Measurements from ENCODE around the gene PHOX2B. TPM values are rescaled to one million over a fixed set of nuclear protein-coding genes. Genes with fewer than 3 reads are reported as not detected.

PHOX2B gene
- total RNA-seq, 1 donor from 2014 or later = not detected

DNA sequence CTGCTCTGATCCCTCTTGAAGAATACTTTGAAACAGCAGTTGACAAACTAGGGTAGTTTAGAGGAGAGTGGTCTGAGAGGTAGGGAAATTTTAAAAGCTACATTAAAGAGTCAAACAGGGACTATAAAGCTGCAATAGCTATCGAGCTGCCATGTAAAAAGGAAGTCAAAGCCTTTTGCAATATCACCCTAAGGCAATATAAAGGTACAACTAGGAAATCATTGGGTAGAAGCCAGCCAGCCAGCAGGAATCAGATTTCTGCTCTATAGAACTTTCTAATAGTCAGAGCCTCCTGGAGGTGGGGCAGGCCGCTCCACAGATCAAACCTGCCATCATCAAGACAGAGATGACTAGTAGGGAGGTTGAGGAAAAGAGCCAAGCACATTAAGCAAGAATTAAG is 15.2 kb upstream of the PHOX2B start:
- no peak overlapping the region for H3K27ac ChIP-seq (replicated peaks)
- no peaks in the 10 kb centered on the region for H3K9me3 ChIP-seq (replicated peaks)
- no peak for DNase-seq
- TF ChIP-seq, protein P1, sequence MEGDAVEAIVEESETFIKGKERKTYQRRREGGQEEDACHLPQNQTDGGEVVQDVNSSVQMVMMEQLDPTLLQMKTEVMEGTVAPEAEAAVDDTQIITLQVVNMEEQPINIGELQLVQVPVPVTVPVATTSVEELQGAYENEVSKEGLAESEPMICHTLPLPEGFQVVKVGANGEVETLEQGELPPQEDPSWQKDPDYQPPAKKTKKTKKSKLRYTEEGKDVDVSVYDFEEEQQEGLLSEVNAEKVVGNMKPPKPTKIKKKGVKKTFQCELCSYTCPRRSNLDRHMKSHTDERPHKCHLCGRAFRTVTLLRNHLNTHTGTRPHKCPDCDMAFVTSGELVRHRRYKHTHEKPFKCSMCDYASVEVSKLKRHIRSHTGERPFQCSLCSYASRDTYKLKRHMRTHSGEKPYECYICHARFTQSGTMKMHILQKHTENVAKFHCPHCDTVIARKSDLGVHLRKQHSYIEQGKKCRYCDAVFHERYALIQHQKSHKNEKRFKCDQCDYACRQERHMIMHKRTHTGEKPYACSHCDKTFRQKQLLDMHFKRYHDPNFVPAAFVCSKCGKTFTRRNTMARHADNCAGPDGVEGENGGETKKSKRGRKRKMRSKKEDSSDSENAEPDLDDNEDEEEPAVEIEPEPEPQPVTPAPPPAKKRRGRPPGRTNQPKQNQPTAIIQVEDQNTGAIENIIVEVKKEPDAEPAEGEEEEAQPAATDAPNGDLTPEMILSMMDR (IDR thresholded peaks at IDR 0.05; ENCODE audit: borderline replicate concordance) = no peak
- no peaks in the 10 kb centered on the region for H3K4me1 ChIP-seq
- intact Hi-C loops (cut with micrococcal nuclease) = no loop called here
- peaks cover 100% of the 10 kb centered on the region for H3K27me3 ChIP-seq (ENCODE audit: low read depth)
- no peaks in the 10 kb centered on the region for H3K36me3 ChIP-seq
- no peak overlapping the region for H3K4me3 ChIP-seq

DNA sequence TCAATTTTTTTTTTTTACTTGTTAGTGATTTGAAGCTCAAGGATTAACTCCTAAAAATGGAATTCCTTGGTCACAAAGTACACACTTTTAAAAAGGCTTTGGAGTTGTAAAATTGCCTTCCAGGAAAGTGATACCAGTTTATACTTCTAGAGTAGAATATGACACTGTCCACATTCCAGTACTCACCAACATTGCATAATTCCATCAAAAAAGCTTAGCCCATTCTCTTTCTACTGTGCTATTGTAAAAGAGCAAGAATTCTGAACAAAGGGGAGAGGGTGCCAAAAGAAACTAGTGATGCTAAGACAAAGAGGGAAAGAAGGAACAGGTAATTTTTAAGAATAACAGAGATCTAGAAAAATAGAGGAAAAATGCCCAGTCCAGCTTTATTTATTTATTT is 10.4 kb upstream of the PHOX2B start:
- H3K4me1 ChIP-seq = no peaks in the 10 kb centered on the region
- H3K27ac ChIP-seq (replicated peaks) = no peak overlapping the region
- intact Hi-C loops (cut with micrococcal nuclease) = no loop called here
- peaks cover 100% of the 10 kb centered on the region for H3K27me3 ChIP-seq (ENCODE audit: low read depth)
- TF ChIP-seq, protein P1 (IDR thresholded peaks at IDR 0.05; ENCODE audit: borderline replicate concordance) = no peak
- no peak overlapping the region for H3K4me3 ChIP-seq
- no peaks in the 10 kb centered on the region for H3K9me3 ChIP-seq (replicated peaks)
- DNase-seq = no peak
- no peaks in the 10 kb centered on the region for H3K36me3 ChIP-seq

DNA sequence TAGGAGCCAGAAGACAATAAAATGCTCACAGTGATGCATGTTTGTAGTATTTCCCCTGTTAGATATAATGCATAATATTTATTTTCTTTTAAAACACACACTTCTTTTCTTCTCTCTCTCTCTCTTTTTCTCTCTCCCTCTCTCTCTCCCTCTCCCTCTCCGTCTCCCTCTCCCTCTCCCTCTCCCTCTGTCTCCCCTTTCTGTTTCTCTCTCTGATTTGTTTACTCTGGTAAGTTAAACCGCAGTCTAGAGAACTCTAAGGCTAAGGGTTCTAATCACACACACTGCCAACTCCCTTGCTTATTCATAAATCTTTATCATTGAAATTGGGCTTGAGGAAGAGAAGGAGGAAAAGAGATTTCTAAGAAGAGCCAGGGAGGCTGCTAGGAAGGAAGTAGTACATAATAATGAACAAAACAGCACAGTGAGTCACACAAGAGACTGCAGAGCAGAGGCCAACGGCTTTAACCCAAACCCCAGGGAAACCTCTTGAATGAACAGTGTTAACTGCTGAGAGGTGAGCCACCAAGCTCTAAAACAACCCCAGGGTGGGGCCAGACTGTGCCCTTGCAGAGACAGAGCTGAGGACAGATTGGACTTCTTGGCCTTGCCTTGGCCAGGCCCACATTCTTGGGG is 9.1 kb upstream of the PHOX2B start:
- no peak overlapping the region for H3K4me3 ChIP-seq
- H3K36me3 ChIP-seq = no peaks in the 10 kb centered on the region
- intact Hi-C loops (cut with micrococcal nuclease) = no loop called here
- H3K27ac ChIP-seq (replicated peaks) = no peak overlapping the region
- TF ChIP-seq, protein P1 (IDR thresholded peaks at IDR 0.05; ENCODE audit: borderline replicate concordance) = no peak
- H3K27me3 ChIP-seq (ENCODE audit: low read depth) = peaks cover 100% of the 10 kb centered on the region
- DNase-seq = no peak
- no peaks in the 10 kb centered on the region for H3K4me1 ChIP-seq
- no peaks in the 10 kb centered on the region for H3K9me3 ChIP-seq (replicated peaks)

DNA sequence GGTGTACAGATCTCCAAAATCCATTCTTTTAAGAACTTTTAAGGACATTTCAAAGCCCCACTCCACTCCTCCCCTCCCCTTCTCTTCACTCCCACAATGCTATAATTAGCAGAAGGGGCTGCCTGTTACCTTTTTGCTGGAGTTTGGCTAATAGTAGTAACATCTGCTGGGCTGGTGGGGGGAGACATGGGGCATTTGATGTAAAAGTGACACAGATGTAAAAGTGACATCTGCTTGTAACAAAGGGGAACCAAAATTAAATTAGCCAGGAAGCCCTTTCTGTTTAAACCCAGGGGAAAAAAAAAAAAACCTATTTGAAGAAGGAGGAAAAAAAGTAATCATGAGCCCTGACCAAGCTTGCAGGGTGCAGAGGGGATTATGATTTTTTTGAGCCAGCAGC is 5.4 kb upstream of the PHOX2B start:
- H3K4me1 ChIP-seq = peaks cover 13% of the 10 kb centered on the region
- intact Hi-C loops (cut with micrococcal nuclease) = no loop called here
- no peak overlapping the region for H3K27ac ChIP-seq (replicated peaks)
- no peak overlapping the region for H3K4me3 ChIP-seq
- no peak for DNase-seq
- H3K9me3 ChIP-seq (replicated peaks) = no peaks in the 10 kb centered on the region
- peaks cover 100% of the 10 kb centered on the region for H3K27me3 ChIP-seq (ENCODE audit: low read depth)
- H3K36me3 ChIP-seq = no peaks in the 10 kb centered on the region
- TF ChIP-seq, protein P1 (IDR thresholded peaks at IDR 0.05; ENCODE audit: borderline replicate concordance) = no peak

DNA sequence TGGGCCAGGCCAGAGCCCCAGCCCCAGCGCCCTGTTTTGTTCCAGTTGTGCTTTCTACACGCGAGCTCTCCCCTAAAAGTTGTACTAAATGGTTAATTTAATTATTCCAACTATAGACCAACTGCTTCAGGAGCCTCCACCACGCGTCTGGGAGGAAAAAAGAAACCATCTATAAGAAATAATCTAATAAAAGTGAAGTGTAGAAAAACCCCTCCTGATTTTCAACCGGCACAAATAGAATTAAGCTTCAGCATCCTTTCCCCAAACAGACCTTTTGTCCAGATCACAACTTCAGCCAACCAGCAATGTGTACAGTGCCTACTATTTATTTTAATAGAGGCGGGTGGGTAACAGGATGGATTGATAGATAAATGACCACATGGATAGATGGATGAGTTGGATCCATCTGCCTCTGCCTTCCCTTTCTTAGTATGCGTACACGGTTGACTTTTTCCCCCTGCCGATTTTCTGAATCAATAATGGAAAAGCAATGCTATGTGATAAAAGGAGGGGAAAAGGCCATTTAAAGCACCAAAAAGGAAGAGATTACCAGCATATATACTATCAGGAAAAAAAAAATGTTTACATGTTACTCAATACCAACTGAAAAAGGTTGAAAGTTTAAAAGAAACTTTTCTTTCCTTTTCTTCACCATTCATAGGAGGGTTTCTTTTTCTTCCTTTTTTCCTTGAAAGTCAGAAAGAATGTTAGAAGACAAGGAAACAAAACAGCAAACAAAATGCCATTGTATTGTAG is 3.7 kb upstream of the PHOX2B start:
- H3K27me3 ChIP-seq (ENCODE audit: low read depth) = peaks cover 100% of the 10 kb centered on the region
- H3K36me3 ChIP-seq = no peaks in the 10 kb centered on the region
- no peaks in the 10 kb centered on the region for H3K9me3 ChIP-seq (replicated peaks)
- peaks cover 17% of the 10 kb centered on the region for H3K4me1 ChIP-seq
- no peak for DNase-seq
- no peak overlapping the region for H3K27ac ChIP-seq (replicated peaks)
- TF ChIP-seq, protein P1 (IDR thresholded peaks at IDR 0.05; ENCODE audit: borderline replicate concordance) = no peak
- no peak overlapping the region for H3K4me3 ChIP-seq
- intact Hi-C loops (cut with micrococcal nuclease) = no loop called here
